ENCODE measurements around the gene THAP7.
"Not testable (repeated sequence)": the region's sequence is repeated elsewhere in the genome, so short reads cannot be mapped to it uniquely, and the experiment has no call there.

THAP7 gene

GRCh38 chr22:20977019-20977418 is 24.9 kb downstream of the THAP7 start:
- DNase-seq, result no peak

GRCh38 chr22:20976291-20976877 is 25.5 kb downstream of the THAP7 start:
- no peak for DNase-seq

GRCh38 chr22:20975541-20976290 is 26.2 kb downstream of the THAP7 start:
- no peak for DNase-seq

GRCh38 chr22:20974336-20974955 is 27.5 kb downstream of the THAP7 start:
- DNase-seq, result no peak

GRCh38 chr22:20973634-20974286 is 28.2 kb downstream of the THAP7 start:
- DNase-seq, result no peak

- DNase-seq, result no peak
Observed at GRCh38 chr22:20972933-20973577, 28.9 kb downstream of the THAP7 start.

- not testable (repeated sequence) for DNase-seq
Observed at GRCh38 chr22:20972014-20972694, 29.8 kb downstream of the THAP7 start.

GRCh38 chr22:20970939-20971657 is 30.8 kb downstream of the THAP7 start:
- no peak for DNase-seq

GRCh38 chr22:20968281-20968977 is 33.5 kb downstream of the THAP7 start:
- no peak for DNase-seq

- no peak for DNase-seq
Observed at GRCh38 chr22:20967697-20968211, 34.2 kb downstream of the THAP7 start.

GRCh38 chr22:20966883-20967696 is 34.8 kb downstream of the THAP7 start, which contains the start of gene AIFM3:
Gene AIFM3 (plus strand): TSS chr22:20967255. CDS start chr22:20967945, 690 bp downstream.
- DNase-seq, result no peak

GRCh38 chr22:20965888-20966855 is 35.7 kb downstream of the THAP7 start:
- no peak for DNase-seq

GRCh38 chr22:20965104-20965887 is 36.6 kb downstream of the THAP7 start:
- DNase-seq, result no peak

- no peak for DNase-seq
Observed at GRCh38 chr22:20964799-20965103, 37.2 kb downstream of the THAP7 start.

GRCh38 chr22:20964090-20964798 is 37.7 kb downstream of the THAP7 start:
- no peak for DNase-seq

- DNase-seq, result no peak
Observed at GRCh38 chr22:20963201-20964052, 38.5 kb downstream of the THAP7 start.
